ENCODE measurements around the gene HCRTR2.
"Not testable (repeated sequence)": the region's sequence is repeated elsewhere in the genome, so short reads cannot be mapped to it uniquely, and the experiment has no call there.

HCRTR2 gene

DNA sequence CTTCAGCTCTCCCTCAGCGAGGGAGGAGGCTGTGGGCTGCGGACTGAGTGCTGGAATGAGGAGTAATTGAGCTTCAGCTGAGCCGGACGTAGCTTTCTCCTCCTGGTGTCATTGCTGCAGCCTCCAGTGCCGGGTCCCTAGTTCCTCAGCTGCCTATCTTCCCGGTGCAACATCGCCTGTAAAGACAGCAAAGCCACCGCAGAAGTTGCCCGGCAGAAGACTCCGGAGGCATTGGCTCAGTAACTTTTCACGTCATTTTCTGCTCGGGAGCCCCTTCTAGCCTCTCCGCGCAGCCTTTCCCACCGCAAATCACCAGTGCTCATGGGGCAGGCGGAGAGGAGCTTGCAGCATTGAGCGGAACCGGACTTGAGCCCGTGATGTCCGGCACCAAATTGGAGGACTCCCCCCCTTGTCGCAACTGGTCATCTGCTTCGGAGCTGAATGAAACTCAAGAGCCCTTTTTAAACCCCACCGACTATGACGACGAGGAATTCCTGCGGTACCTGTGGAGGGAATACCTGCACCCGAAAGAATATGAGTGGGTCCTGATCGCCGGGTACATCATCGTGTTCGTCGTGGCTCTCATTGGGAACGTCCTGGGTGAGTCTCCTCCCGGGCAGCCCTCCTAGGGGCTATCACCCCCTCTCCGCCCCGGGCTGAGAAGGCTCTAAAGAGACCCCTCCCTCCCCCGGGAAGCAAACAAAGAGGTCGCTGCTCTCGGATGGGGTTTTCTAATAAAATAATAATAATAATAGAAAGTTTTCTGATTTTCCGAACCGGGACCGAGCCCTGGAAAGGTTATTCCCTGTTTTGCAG, at the start of gene HCRTR2:
Gene HCRTR2 (plus strand): TSS at position 305 of the 816 bp plus-strand sequence. CDS start 73 bp downstream, at position 378.
- no peak for DNase-seq

DNA sequence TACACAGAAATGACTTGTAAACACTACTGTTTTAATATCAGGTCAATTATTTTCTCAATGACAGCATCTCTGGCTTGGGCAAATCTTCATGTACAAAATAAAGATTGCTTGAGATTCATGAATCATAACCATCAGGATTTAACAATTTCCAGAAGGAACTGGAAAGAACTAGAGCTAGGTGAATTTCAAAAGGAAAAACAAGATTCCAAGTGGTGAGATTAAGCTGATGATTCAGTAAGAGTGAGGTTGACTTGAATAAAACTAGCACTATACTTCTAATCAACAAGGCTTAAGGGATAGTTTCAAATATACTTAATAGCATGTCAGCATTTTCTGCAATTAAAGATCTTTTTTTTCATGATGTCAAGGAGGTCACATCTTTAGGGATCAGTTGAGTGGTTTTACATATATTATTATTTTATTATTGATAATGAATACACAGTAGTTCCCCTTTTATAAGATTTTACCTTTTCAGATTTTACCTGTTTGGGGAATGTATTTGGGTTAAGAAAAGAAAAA, 43.5 kb upstream of the HCRTR2 start:
- no peak for DNase-seq

DNA sequence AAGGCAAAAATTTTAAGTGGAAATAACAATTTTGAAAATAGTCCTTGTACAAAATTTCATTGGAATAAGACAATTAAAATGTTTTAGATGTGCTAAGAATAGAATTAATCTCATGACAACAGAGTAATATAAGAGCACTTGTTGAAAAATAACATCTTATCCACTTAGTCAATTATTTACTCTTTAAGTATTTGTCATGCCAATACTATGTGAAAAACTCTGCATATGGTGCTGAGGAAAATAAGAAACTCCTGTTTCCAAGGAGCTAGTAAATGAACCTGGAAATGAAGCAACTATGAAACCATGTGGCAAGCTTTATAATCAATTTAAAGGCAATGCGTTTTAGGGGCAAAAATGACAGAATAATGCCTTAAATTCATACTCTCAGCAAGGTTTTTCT, 42.7 kb upstream of the HCRTR2 start:
- DNase-seq, result peak; percentile 20

DNA sequence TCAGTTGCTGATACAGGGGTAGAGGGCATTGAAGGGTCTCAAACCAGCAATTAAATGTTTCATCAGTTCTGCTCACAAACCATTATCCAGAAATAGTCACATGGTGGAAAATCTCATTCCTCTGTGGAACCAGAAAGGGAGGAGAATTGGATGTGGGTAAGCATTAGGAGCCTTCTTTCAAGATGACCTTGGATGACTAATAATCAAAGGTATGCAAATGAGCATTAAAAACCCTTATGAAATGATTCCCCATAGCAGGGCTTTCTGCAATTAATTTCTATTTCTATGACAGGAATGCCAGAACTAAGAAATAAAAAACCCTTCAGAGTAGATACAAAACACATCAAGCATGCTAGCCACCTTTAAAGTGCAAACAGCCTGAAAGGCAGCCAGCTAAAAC, 37.4 kb upstream of the HCRTR2 start:
- peak; percentile 20 for DNase-seq

DNA sequence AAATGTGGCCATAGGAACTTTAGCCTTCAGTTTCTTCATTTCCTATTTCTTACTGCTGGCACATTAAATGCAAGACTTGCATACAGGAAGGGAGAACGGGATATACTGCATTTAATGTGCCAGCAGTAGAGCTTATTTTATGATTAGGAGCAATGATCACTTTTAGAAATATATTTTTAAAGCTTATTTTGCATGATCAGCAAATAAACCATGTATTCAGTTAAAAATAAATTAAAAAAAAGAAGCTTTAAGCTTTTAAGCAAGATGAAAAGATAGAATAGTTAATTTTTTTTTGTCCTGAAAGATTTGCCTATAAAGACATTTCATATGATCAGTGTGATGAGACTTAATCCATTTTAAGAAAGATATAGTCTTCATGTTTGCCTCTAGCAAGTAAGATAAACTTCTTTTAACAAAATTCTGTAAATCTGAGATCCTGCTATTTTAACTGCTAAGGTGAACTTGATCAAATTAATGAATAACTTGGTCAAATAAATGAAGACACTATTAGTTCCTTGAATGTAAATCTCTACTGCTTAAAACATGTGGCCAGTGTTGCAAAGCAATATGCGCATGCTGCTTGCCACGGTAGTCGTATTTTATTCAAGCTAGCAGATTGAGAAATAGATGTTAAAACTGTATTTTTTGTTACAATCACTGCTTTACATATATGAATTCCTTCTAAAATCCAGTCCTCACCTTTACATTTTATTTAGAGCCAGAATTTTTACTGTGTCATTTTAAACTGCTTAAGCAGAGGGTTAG, 36.2 kb upstream of the HCRTR2 start:
- DNase-seq, result no peak

DNA sequence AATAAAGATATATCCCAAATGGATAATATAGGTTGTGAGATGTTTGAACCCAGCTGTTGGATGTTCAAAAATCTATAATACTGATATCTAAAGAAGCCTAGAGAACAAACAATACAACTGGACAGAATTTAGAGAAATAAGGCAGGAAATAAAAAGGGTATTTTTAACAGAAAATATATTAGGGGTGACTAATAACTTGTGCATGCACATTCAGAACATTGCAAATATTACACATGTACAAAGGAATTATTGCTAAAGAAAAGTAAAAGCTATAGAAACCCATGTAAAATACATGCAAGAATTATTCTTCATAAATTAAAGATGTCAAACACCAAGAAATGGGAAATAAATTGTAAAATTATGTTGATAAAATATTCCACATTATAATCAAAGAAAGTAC, 32.7 kb upstream of the HCRTR2 start:
- peak; percentile 32 for DNase-seq

DNA sequence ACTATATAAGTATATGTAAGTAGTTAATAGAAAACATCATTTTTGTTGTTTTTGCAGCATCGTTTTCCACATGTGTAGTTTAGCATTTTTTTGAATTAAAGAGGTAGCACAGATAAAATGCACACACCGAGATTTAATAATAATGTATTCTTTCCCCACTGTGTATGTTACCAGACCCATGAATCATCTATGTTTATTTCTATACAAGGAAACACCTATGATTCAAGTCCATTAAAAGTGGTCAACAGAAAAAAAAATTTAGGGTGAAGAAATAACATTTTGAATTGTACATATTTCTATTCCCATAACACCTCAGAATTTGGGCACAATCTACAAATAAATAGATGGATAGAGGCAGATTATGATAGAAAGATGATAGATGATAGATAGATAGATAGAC, 31.7 kb upstream of the HCRTR2 start:
- no peak for DNase-seq

DNA sequence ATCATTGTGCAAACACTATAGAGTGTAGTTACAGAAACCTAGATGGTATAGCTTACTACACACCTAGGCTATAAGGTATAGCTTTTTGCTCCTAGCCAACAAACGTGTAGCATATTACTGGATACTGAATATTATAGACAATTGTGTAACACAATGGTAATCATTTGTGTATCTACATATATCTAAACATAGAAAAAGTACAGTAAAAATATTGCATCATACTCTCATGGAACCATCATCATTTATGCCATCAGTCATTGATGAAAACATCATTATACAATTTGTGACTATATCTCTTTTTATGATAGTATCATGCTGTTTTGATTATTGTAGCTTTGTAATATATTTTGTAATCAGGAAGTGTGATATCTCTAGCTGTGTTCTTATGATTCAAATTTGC, 21.0 kb upstream of the HCRTR2 start:
- no peak for DNase-seq

DNA sequence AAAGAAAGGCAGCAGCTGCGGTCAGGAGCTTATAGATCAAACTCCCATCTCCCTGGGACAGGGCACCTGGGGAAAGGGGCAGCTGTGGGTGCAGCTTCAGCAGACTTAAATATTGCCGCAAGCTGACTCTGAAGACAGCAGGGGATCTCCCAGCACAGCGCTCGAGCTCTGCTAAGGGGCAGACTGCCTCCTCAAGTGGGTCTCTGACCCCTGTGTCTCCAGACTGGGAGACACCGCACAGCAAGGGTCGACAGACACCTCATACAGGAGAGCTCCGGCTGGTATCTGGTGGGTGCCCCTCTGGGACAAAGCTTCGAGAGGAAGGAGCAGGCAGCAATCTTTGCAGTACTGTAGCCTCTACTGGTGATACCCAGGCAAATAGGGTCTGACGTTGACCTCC, 15.5 kb upstream of the HCRTR2 start:
- DNase-seq, result not testable (repeated sequence)

DNA sequence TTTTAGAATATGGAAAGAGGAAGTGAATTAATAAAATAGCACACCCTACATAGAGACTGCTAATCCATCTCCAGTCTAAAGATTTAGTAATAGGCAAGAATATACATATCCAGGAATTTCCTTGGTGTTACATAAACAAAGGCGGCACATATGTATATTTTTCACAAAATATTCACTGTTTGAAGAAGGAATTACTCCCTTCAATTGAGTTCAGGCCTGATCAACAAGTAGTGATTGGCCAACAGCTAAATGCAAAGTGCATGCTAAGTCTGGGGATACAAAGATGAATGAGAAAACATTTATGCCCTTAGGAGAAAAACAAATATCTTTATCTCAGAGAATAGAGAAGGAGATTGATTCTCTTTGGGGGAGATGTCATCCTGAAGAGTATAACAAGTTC, 6.5 kb upstream of the HCRTR2 start:
- DNase-seq, result no peak

DNA sequence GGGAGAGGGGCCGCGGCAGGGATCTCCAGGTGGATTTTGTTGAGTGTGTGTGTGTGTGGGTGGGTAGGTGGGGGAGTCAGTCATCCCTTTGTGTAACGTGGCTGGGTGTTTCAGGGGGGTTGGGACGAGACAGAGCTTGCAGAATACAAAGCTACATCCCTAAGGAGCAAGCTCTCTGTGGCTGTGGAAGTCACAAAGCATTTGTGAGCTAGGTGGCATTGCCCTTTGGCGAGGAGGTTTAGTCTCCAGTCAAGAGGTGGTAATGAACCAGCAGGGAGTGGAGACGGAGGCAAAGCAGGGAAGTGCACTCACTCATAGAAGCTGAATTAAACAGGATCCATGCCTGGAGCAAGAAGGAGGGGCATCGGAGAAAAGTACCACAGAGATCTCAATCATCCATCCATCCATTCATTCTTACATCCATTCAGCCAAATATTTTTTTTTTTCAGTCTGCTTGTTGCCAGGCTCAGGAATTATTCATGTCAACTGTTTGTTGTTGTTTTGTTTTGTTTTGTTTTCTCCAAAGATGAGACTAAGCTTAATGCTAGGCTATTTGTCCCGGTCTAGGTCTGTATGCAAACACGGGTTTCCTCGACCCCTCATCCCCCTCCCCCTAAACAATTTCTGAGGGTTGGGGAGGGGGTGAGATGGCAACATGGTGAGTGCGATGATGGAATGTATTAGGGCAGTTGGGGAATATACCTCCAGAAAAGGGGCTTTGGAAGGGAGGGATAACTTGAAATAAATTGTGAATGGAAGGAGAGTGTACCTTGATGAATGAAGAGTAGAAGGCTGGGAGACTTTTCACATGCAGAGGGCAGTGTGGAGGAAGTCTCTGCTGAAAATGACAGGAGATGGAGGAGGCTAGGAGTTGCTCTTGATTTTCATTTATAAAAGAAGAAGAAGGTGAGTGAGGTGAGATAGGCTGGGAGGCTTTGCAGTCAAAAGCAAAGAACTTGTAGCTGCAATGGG, 1.0 kb downstream of the HCRTR2 start:
- no peak for DNase-seq

DNA sequence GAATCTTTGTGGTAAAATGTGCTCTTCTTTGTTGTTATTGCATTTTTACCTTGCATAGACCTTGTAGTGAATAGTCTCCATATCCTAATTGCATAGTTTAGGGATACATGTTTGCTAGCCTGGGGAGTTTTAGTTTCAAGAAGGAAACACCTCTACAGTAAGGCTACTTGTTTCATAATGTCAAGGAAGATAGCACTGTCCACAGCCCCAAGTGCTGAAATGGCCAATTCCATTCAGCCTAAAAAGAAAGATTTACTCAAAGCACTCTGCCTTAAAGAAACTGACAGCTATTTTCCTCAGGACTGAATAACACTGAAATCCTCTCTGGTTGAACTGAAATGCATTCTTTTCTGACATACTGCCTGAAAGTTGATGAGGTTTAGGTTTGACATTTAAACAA, 2.6 kb downstream of the HCRTR2 start:
- no peak for DNase-seq

DNA sequence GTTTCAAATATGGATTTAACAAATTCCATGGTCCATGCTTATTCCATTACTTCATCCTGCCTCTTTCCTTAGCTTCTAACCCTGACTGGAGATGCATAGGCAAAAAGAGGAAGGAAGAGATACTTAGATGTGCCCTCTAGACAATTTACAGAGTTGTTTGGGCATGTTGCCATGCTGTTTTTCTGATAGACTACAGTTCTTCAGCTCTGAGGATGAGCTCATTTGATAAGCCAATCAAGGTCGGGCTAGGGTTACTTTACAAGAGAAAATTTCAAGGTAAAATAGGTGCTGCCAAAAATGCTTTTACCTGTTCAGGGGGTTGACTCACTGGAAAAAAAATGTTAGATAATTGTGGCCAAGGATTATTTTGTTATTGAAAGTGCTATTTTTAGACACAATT, 5.9 kb downstream of the HCRTR2 start:
- no peak for DNase-seq

DNA sequence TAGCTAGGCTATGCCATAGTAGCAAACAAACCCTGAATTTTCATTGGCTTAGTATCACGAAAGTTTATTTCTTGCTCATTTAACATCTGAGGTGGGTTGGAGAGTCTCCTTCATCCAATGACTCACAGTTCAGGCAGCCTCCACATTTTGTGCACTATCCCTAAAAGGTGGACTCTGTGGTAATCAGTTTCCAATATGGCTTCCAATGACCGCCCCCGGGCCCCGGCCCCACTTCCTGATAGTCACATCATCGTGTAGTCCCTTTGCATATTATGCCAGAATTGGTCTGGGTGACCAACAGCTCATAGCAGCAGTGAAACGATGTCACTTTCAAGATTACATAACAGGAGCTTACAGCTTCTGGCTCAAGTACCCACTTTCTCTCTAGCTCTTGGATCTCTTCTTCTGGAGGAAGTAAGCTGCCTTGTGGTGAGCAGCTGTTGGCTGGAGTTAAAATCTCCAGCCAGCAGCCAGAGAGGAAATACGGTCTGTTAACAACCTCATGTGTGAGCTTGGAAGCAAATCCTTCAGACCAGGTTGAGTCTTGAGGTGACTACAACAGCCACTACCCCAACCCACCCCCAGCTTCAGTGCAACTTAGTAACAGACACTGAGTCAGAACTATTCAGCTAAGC, 7.8 kb downstream of the HCRTR2 start:
- no peak for DNase-seq

DNA sequence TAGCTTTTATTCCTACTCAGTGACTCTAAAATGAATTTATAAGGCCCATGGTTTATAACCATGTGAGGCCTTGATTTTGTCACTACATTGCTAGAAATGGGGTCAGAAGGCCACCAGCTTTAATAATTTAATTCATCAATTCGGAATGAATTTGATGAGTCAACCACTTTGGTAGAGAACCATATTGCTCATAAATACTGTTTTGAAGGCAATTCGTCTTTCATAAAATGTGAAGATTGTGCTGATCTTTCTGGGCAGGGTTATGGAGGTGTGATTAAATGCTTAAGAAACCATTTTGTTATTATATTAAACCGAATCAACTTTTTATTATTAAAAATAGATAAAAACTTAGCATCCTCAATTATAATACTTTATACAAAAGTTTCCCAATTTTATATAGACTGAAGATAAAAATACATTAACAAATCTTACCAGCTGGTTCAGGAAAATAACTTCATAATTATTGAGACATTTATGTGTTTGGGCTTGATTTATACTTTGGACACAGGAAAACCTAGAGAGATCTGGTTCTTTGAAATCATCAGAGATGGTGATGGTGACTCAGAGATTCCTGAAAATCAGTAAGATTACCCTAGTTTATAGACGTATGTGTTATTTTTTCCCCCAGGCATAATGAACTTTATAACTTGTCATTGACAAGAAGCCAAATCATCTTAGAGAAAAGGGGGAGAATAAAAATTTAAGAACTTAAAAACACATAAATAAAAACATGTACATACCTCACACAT, 10.6 kb downstream of the HCRTR2 start:
- DNase-seq, result no peak

DNA sequence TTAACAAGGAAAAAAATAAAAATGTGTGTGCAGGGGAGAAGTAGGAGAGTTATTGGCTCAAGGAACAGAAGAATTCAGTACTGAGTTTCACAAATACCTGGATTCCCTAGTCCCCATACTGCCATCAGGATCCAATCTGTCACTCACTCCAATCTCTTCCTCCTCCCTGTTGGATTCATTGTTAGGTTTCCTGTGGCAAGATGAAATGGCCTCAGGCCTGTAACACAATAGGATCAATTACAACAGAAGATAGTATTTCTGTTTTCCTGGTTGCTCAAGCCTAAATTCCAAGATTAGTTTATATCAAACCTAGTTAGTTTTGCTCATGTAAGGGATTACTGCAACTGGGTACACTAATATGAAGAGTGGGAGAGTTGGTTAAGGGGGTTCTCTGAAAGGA, 24.4 kb downstream of the HCRTR2 start:
- DNase-seq, result no peak

DNA sequence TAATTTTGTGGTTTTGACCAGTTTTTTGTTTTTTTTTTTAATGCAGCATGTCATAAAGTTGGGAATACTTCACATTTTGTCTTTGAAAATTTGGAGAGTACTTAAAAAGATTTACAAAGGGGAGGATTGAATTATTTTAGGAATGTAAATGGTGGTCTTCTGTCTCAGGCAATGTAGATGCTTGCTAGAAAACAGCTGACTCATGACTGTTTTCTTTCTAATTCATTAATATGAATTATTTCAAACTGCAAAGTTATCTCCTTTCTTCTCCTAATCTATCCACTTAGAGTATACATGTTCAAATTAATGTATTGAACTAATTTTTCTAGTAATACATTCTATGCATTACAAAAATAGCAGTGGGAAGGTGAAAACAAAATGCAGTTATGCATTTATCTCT, 24.9 kb downstream of the HCRTR2 start:
- no peak for DNase-seq

DNA sequence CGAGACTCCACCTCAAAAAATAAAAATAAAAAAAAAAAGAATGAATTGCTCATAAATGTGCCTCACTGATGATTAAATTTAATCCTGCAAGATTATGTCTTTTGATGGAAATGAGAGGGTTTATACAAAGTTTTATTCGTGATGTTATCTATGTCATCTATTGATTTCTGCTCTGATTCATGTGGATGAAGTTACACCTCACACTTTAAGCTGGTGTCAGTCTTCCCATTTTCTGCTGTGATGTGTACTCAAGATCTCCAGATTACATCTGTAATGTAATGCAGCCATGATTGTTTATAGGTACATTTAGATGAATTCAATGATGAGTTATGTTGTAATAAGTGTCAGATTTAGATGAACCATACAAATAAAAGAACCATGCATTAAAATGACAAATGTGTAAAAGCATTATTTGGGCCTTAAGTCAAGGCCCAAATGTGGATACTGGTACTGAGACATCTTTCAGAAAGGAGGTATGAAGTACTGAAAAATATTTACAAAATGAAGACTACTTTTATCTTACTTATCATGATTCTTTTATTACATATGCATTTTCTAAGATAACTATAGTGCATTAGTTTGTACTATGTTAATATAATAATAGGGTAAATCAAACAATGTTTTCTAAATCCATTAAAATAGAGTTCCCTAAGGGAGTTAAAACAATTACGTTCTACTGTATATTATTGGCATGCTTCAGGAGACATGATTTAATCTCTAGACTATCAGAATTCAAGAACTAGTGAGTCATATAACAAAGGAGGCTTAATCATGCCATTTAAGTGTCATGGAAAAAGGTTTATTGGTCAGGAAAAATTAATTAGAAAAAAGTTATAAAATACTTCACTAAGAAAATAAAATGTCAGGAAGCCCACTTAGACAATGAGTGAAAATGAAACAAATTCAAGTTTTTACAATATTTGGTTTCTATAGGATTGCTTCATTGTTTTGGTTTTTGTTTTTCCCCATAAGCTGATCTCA, 34.5 kb downstream of the HCRTR2 start:
- no peak for DNase-seq

DNA sequence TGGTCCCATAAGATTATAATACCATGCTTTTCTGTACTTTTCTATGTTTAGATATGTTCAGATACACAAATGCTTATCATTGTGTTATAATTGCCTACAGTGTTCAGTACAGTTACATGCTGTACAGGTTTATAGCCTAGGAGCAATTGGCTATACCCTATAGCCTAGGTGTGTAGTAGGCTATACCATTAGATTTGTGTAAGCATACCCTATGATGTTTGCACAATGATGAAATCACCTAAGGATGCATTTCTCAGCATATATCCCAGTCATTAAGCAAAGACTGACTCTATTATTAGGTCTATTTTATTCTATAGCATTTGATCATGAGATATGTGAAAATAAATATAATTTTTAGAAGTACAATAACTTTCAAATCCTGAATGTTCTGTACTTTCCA, 36.6 kb downstream of the HCRTR2 start:
- no peak for DNase-seq

DNA sequence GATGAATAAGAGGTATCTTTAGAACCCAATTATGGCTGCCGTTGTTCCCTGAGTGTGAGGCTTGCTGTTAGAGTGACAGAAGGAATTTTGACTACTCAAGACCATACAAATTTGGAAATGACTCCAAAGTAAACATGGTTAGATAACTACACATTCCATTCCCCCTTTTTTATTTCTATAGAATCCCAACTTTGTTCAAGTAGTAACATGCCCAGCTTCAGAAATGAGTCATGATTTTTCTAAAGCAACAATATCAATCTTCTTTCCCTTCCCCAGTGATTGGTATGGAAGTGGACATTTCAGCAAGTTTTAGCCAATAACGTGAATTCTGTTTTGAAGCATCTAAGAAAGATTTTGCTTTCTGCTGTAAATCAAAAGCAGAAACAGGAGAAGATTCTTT, 37.8 kb downstream of the HCRTR2 start:
- DNase-seq, result no peak

Data from HCEC 1CT (cell line).